DND-41 (cell line): Measurements from ENCODE around the gene MDH2.

Source experiments
- CTCF ChIP-seq: IDR thresholded peaks from 2 replicates; pipeline ENCODE4 v1.5.1; 2012; ENCODE audit warnings: borderline replicate concordance, low read length, moderate library complexity, mild to moderate bottlenecking; ENCODE audit not compliant: poor library complexity, severe bottlenecking; ENCODE audit errors: extremely low read depth
- EZH2 ChIP-seq: IDR thresholded peaks from 3 replicates; pipeline ENCODE4 v1.6.1; 2012; ENCODE audit warnings: borderline replicate concordance, low read depth, mild to moderate bottlenecking, moderate library complexity, low read length, inconsistent platforms; ENCODE audit not compliant: severe bottlenecking

- TF ChIP-seq CTCF: no peak
- no peak for TF ChIP-seq EZH2
These were observed 29.1 kb downstream of the MDH2 start for GRCh38 chr7:76076995-76077394.
